Kidney epithelial cell (primary cell): ENCODE results near the gene PRPH2. TPM values are rescaled to one million over a fixed set of nuclear protein-coding genes. Genes with fewer than 3 reads are reported as not detected.

Source experiments
- DNase-seq: peaks from one replicate; pipeline ENCODE4 v3.0.0-alpha.2; 2010; ENCODE audit warnings: low read depth
- H3K27me3 ChIP-seq: 2 replicates; pipeline ENCODE4 v1.6.0; 2011; ENCODE audit warnings: low read length; ENCODE audit not compliant: control insufficient read depth, insufficient read depth
- H3K36me3 ChIP-seq: 2 replicates; pipeline ENCODE4 v1.5.1; 2011; ENCODE audit warnings: low read length; ENCODE audit not compliant: control insufficient read depth, insufficient read depth
- H3K4me3 ChIP-seq: 2 replicates; pipeline ENCODE4 v1.5.1; 2011; ENCODE audit warnings: low read depth, mild to moderate bottlenecking, control low read depth, low read length
- total RNA-seq: library from RNA; depleted of rRNA; stranded (reverse); fragments of >200 nt; gene quantifications from 2 replicates; pipeline ENCODE4 v1.2.3, GENCODE V29; 2015
- TF ChIP-seq, protein P1 (sequence below): IDR thresholded peaks from 2 replicates; pipeline ENCODE4 v1.5.1; 2011; ENCODE audit warnings: mild to moderate bottlenecking, moderate library complexity, low read length, control low read depth, inconsistent platforms; ENCODE audit not compliant: insufficient read depth, poor library complexity, severe bottlenecking

The PRPH2 gene
- total RNA-seq, 1 donor from 2014 or later, result 0.21 TPM

DNA sequence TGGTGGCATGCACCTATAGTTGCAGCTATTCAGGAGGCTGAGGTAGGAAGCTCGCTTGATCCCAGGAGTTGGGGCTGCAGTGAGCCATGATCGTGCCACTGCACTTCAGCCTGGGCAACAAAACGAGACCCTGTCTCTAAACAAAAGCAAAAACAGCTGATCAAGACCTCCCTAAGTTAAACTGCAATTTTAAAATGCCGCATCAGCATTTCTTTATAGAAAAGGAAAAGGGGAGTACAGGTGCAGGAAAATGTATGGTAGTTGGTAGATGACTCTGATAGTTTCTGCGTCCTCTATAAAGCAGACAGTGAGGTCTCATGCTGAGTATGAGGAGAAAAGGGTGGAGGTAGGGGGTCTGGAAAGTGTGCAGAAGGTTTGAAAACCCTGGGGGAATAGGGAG, 32.4 kb upstream of the PRPH2 start:
- no peak for DNase-seq
- Histone ChIP-seq H3K36me3 (no peaks in the 10 kb centered on the region), H3K27me3 (no peaks in the 10 kb centered on the region), H3K4me3 (no peak overlapping the region)
- TF ChIP-seq, protein P1, sequence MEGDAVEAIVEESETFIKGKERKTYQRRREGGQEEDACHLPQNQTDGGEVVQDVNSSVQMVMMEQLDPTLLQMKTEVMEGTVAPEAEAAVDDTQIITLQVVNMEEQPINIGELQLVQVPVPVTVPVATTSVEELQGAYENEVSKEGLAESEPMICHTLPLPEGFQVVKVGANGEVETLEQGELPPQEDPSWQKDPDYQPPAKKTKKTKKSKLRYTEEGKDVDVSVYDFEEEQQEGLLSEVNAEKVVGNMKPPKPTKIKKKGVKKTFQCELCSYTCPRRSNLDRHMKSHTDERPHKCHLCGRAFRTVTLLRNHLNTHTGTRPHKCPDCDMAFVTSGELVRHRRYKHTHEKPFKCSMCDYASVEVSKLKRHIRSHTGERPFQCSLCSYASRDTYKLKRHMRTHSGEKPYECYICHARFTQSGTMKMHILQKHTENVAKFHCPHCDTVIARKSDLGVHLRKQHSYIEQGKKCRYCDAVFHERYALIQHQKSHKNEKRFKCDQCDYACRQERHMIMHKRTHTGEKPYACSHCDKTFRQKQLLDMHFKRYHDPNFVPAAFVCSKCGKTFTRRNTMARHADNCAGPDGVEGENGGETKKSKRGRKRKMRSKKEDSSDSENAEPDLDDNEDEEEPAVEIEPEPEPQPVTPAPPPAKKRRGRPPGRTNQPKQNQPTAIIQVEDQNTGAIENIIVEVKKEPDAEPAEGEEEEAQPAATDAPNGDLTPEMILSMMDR, result no peak

DNA sequence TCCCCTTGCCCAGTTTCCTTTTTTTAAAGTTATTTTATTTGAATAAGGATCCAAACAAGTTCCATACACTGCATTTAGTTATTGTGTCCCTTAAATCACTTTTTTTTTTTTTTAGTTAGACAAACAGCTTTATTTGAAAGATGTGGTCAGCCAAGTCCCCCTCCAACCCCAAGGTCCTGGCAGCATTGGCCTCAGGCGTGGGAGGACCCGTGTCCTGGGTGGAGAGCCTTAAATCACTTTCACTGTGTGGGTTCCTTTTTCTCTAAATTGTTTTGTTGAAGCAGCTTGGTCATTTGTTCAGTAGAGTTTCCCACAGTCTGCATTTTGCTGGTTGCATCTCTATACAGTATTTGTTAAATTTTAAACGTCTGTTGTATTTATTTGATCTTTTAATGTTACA, 28.7 kb upstream of the PRPH2 start:
- H3K4me3 ChIP-seq, result no peak overlapping the region
- TF ChIP-seq, protein P1, result no peak
- H3K36me3 ChIP-seq, result no peaks in the 10 kb centered on the region
- no peak for DNase-seq
- no peaks in the 10 kb centered on the region for H3K27me3 ChIP-seq

DNA sequence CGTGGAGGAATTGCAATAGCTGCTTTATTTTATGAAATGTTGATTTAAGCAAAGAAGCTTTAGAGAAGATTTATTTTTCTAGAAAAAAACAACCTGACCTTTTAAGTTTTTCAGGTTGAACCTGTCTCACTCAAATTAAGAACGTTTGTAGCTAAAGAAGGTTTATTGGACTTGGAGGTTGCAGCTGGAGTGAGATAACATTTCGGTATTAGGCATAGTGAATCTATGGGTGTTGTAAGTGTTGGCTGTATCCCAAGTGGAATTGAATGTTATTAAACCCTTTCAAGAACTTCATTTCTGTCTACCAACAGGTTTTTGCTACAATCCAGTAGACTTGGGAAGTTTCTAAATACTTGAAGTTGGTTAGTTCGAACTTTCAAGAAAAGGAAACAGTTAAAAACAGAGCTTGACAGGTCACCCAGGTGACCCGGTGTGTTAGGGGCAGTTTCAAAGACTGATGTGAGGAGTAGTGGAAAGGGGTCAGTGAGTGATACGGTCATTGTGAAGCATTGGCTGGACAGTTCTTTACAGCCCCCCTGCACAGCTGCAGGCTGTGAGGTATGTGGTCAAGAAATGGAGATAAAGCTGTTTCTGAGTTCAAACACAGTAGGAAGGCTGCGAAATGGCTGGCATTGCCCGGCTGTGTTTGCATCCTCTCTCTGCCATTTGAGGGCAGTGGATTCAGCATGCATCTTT, 26.0 kb upstream of the PRPH2 start:
- no peaks in the 10 kb centered on the region for H3K27me3 ChIP-seq
- no peak for DNase-seq
- no peak overlapping the region for H3K4me3 ChIP-seq
- H3K36me3 ChIP-seq, result no peaks in the 10 kb centered on the region
- TF ChIP-seq, protein P1, result no peak

GRCh38 chr6:42746463-42747391, 24.3 kb upstream of the PRPH2 start:
- Histone ChIP-seq H3K27me3 (no peaks in the 10 kb centered on the region), H3K4me3 (peak overlapping the region; percentile 76), H3K36me3 (no peaks in the 10 kb centered on the region)
- peak; percentile 62 for DNase-seq
- TF ChIP-seq, protein P1, result no peak

DNA sequence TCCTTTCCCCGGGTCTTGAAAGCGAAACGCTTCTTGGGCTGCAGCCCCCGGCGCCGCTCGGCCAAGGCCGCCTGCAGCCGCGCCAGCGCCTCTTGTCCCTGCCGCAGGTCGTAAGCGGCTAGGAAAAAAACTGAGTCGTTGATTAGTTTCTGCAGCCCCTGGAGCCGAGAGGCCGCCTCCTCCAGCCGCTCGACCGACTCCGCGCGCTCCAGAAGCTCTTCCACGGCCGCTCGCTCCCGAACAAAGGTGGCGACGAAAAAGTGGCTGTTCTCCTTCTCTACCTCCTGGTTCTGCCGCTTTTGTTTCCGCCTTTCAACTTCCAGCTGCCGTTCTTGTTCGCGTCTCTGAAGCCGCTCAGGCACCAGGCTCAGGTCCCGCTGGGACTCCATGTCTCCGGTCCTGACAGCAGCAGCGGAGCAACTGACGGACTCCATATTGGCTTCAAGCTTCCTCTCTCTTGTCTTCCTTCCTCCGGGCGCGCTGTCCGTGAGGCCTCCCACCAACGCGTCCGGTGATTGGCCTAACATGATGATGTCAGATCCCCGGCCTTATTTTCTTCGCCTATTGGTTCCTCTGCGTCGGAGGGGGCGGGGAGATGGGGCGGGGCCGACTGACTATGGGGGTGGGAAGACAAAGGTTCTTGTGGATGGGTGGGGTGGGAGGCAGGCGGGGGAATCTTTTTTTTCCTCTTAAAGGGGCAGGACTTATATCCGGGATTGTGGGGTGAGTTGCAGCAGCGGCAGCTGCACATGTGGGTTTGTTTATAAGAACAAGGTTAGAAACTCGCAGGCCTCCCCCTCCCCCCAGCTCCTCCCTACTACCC, 23.5 kb upstream of the PRPH2 start, which contains the start of gene TBCC:
Gene TBCC, minus strand, starts transcription at position 464 of the 823 bp plus-strand sequence. Its CDS starts 30 bp downstream, at position 434.
- no peaks in the 10 kb centered on the region for H3K27me3 ChIP-seq
- H3K4me3 ChIP-seq, result peak within 1 kb of the TSS; percentile 81
- TF ChIP-seq, protein P1, result no peak
- DNase-seq, result peak; percentile 95
- no peaks in the 10 kb centered on the region for H3K36me3 ChIP-seq
